ENCODE data around the gene CORT. TPM values are rescaled to one million over a fixed set of nuclear protein-coding genes. Genes with fewer than 3 reads are reported as not detected.

Gene CORT
- total RNA-seq, 2 donors from 2014 or later: 0.45 to 0.61 TPM

DNA sequence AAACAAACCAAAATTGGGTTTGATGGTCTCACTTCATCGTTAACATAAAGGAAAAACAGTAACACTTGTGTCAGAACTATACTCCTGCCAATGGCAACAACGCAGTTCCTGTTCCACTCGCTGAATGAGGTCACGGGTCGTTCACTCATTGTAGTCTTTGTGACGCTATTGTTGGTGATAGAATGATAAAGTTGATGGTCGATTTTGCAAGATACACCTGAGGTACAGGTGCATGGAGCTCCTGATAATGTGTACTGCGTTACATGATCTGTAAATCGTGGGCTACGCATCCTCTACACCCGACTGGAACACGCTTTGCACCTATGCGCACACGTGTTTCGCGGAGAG is 20.0 kb upstream of the CORT start:
- H3K9me3 Mint-ChIP-seq: no peaks in the 10 kb centered on the region
- no peaks in the 10 kb centered on the region for H3K27me3 Mint-ChIP-seq
- H3K36me3 Mint-ChIP-seq: no peaks in the 10 kb centered on the region
- no peak for DNase-seq (ENCODE audit: low spot score)
- peaks cover 12 to 14% of the 10 kb centered on the region in 2 donors for H3K4me1 Mint-ChIP-seq (ENCODE audit: low read depth in 2 of 2)
- H3K4me3 Mint-ChIP-seq: peak overlapping the region; percentile 85
- peak in 1 of 2 donors; percentile 8 for ATAC-seq
- H3K27ac Mint-ChIP-seq: peak overlapping the region; percentile 83 to 87

DNA sequence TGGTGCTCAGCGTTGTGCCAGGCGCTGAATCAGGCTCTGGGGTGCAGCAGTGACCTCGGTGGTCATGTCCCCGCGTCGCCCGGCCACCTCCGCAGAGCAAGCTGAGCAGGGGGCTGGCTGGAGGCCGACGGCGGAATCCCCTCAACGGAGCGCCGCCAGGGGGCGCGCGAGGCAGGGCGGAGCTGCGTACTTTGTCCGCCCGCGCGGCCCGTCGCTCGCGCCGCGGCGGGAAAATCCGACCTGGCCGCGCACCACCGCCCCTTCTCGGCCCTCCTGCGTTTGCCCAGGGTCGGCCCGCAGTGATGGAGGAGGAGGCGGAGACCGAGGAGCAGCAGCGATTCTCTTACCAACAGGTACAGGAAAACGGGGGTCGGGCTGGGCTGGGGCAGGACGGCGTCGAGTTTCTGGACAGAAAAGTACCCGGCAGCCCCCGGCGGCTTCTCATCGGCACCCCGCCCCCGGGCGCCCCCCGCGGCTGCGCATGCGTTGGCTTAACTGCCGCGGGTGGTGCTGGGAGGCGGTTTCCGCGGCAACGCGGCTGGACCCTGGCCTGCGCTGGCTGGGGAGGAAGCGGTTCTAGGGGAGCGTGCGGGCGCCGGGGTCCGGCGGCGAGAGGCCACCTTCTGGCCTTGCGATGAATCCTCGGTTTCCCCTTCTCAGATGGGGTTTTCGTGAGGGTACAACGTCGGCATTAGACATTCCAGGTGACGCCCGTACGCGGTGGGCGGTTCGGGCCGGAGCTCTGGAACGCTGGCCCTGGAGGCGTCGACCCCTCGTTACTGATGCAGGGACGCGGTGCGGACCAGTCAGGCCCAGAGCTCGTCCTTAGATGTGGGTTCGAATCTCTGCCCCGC is 19.4 kb upstream of the CORT start, which contains the start of gene CENPS:
CENPS (plus strand) TSS at position 218 of the 854 bp plus-strand sequence; CDS start at position 303, 85 bp downstream.
- Mint-ChIP-seq H3K27me3 (no peaks in the 10 kb centered on the region), H3K36me3 (no peaks in the 10 kb centered on the region), H3K9me3 (no peaks in the 10 kb centered on the region), H3K27ac (peak within 1 kb of the TSS; percentile 83 to 87), H3K4me3 (peak within 1 kb of the TSS; percentile 85), H3K4me1 (ENCODE audit: low read depth in 2 of 2) (peaks cover 12 to 14% of the 10 kb centered on the region in 2 donors)
- ATAC-seq: peak; percentile 94 to 97
- DNase-seq (ENCODE audit: low spot score): peak; percentile 96

DNA sequence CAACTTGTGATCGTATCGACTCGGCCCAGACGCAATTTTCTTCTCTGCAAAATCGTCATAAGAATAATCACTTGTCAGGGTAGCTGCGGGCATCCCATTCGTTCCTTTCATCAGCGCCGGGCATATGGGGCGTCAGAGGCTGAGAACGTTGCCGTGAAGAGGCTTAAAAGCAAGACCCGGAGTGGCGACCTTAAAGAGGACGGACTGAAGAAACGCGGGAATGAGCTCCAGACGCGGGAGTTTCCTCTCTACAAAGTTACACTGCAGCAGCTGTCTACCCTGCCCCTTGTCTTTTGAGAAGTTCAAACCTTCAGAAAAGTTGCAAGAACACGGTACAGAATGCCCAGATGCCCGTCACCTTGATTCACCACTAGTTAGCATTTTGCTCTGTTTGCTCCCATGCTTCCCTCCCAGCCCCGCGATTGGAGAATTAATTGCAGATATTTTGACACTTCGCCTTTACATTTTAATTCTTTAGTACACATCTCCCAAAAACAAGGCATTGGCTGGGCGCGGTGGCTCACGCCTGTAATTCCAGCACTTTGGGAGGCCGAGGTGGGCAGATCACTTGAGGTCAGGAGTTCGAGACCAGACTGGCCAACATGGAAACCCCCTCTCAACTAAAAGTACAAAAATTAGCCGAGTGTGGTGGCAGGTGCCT is 18.6 kb upstream of the CORT start:
- no peaks in the 10 kb centered on the region for H3K27me3 Mint-ChIP-seq
- no peaks in the 10 kb centered on the region for H3K9me3 Mint-ChIP-seq
- H3K27ac Mint-ChIP-seq: peak overlapping the region; percentile 83 to 87
- peaks cover 12 to 14% of the 10 kb centered on the region in 2 donors for H3K4me1 Mint-ChIP-seq (ENCODE audit: low read depth in 2 of 2)
- ATAC-seq (no peak), DNase-seq (ENCODE audit: low spot score) (no peak)
- H3K36me3 Mint-ChIP-seq: no peaks in the 10 kb centered on the region
- peak overlapping the region; percentile 85 for H3K4me3 Mint-ChIP-seq

DNA sequence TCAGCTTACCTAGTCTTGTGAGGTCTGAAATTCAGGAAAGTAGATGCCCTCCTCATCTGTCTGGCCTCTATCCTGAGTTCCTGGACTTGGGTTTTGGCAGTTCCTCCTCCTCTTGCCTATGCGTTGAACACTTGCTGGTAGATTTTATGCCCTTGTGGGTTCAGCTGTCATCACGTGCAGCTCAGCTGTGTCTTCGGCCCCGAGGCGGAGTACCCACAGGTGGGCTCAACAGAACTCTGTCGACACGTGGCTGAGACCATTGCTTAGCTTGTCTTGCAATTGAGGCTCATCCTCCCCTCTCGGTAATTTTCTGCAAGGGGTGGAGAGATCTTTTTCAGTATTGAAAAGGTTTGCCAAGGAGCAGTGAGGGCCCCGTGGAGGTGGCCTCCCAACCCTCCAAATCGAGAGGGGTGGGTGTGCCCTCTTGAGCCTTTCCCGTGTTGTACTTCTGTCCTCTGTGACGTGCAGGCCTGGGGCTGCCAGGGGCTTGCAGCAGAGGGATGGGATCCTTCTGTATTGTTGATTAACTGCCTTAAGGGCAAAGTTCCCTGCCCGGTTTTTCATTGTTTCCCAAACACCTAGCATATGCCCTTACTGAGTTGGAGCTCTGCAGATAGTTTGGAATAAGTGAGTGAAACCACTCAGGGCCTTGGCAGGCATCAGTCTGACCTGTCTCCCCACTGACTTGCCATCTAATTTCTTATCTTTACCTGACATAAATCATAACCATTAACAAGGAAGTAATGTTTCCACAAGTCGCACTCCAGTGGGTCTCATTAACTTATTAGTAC is 16.7 kb upstream of the CORT start:
- H3K4me3 Mint-ChIP-seq: no peak overlapping the region
- no peaks in the 10 kb centered on the region for H3K36me3 Mint-ChIP-seq
- no peaks in the 10 kb centered on the region for H3K27me3 Mint-ChIP-seq
- DNase-seq (ENCODE audit: low spot score) (no peak), ATAC-seq (no peak)
- no peak overlapping the region for H3K27ac Mint-ChIP-seq
- H3K9me3 Mint-ChIP-seq: no peaks in the 10 kb centered on the region
- peaks cover 11 to 12% of the 10 kb centered on the region in 2 donors for H3K4me1 Mint-ChIP-seq (ENCODE audit: low read depth in 2 of 2)

DNA sequence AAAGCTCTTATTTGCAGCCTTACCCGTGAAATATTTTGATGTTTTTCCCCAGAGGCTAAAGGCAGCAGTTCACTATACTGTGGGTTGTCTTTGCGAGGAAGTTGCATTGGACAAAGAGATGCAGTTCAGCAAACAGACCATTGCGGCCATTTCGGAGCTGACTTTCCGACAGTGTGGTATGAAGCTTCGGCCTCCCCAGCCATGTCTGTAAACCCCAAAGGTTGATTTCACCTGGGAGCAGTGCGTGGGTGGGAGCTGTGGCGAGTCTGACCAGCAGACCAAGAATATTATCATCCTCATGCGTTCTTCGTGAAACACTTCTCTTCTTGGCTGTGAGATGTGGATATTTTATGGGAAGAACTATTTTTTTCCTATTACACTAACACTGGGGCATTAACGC is 16.0 kb upstream of the CORT start:
- Mint-ChIP-seq H3K27ac (no peak overlapping the region), H3K4me1 (ENCODE audit: low read depth in 2 of 2) (peaks cover 10 to 12% of the 10 kb centered on the region in 2 donors), H3K4me3 (no peak overlapping the region), H3K36me3 (no peaks in the 10 kb centered on the region), H3K9me3 (no peaks in the 10 kb centered on the region), H3K27me3 (no peaks in the 10 kb centered on the region)
- DNase-seq (ENCODE audit: low spot score) (no peak), ATAC-seq (no peak)

DNA sequence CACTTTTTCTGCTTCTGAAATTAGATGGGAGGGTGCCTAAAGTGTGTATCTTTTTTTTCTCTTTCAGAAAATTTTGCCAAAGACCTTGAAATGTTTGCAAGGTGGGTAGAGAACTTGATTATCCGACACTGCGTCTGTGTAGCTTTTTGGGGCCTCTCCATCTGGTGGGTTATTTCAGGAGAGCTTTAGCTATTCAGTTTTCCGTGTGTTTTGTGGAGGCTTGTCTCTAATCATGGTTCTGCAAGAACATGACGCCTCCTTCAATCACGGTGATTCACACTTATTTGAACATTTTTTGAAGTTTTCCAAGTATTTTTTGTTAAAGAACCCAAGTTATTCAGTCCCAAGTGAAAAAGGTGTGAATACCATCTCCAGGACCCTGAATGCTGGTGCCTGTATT is 15.2 kb upstream of the CORT start:
- no peaks in the 10 kb centered on the region for H3K36me3 Mint-ChIP-seq
- H3K4me3 Mint-ChIP-seq: no peak overlapping the region
- H3K9me3 Mint-ChIP-seq: no peaks in the 10 kb centered on the region
- ATAC-seq: no peak
- DNase-seq (ENCODE audit: low spot score): no peak
- H3K27ac Mint-ChIP-seq: no peak overlapping the region
- peaks cover 7 to 10% of the 10 kb centered on the region in 2 donors for H3K4me1 Mint-ChIP-seq (ENCODE audit: low read depth in 2 of 2)
- H3K27me3 Mint-ChIP-seq: no peaks in the 10 kb centered on the region

DNA sequence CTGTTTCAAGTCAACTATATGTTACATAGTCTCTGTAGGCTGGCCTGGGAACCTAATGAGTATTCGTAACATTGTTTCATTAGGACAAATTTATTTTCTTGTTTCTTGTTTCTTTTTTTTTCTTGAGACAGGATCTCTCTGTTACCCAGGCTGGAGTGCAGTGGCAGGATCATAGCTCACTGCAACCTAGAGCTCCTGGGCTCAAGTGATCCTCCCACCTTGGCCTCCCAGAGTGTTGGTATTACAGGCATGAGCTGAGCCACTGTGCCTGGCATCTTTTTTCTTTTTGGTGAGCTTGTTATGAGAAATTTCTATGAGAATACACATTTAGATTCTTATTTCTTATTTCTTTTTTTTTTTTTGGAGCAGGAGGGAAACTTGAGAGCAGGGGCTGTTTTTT is 12.8 kb upstream of the CORT start:
- DNase-seq (ENCODE audit: low spot score): no peak
- Mint-ChIP-seq H3K4me3 (no peak overlapping the region), H3K9me3 (no peaks in the 10 kb centered on the region), H3K4me1 (ENCODE audit: low read depth in 2 of 2) (no peaks in the 10 kb centered on the region), H3K36me3 (no peaks in the 10 kb centered on the region), H3K27me3 (no peaks in the 10 kb centered on the region), H3K27ac (peak overlapping the region in 1 of 2 donors; percentile 45)
- ATAC-seq: no peak

DNA sequence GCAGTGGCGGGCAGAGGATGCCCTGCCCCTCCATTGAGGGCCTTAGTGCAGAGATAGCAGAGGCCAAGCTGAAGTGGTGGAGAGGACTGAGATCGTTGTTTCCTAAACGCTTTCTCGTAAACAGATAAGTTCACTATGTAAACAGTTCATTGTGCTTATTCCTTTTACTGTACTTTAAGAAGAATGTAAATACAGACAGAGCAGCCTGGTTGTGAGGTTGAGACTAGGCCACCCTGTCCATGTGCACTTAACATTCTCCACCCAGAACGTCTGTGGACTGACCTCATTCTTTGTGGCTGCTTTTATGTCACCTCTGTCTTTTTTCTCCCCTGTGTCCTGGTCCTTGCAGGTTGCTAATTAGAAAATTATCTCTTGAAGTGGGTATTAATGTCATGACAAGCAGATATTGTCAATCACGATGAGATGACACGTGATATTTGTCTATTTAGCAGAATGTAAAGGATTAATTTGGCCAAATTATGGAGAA is 11.1 kb upstream of the CORT start:
- ATAC-seq: no peak
- no peaks in the 10 kb centered on the region for H3K27me3 Mint-ChIP-seq
- DNase-seq (ENCODE audit: low spot score): no peak
- H3K9me3 Mint-ChIP-seq: no peaks in the 10 kb centered on the region
- H3K4me3 Mint-ChIP-seq: no peak overlapping the region
- H3K4me1 Mint-ChIP-seq (ENCODE audit: low read depth in 2 of 2): no peaks in the 10 kb centered on the region
- no peak overlapping the region for H3K27ac Mint-ChIP-seq
- H3K36me3 Mint-ChIP-seq: no peaks in the 10 kb centered on the region

DNA sequence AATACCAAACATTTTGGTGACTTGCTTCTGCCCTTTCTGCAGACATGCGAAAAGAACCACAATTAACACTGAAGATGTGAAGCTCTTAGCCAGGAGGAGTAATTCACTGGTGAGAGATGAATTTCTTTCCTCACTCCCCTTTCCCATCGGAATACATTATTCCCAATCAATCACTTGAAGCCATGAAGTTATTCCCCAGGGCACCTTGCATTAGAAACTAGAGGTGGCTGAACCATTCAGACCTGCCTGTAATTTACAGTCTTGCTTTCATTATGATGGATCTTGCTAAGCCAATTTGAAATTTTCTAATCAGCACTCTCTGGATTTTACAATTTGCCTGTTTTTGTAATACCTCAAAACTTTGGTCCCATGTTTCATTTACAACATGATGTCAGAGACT is 9.5 kb upstream of the CORT start:
- ATAC-seq: no peak

DNA sequence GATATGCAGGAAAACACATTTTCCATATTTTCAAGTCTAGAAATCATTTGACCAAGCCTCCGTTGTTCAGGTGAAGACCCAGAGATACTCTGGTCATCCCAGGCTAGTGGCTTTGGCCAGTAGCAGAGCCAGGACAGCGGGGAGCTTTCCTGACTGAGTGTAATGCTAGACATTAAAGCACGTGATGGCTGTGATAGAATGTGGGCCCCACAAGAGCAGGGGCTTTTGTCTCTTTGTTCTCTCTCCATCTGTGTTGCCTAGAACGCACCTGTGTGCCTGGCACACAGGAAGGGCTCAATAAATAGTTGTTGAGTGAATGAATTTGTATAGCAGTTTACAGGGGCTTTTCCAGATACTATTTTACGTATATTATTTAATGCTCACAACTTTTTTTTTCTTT is 9.0 kb upstream of the CORT start:
- Mint-ChIP-seq H3K36me3 (no peaks in the 10 kb centered on the region), H3K9me3 (no peaks in the 10 kb centered on the region), H3K27me3 (no peaks in the 10 kb centered on the region), H3K4me1 (ENCODE audit: low read depth in 2 of 2) (no peaks in the 10 kb centered on the region), H3K4me3 (no peak overlapping the region), H3K27ac (no peak overlapping the region)
- no peak for ATAC-seq
- DNase-seq (ENCODE audit: low spot score): no peak

More for the DNA sequence above, 9.5 kb upstream of the CORT start:
- Mint-ChIP-seq H3K36me3 (no peaks in the 10 kb centered on the region), H3K27me3 (no peaks in the 10 kb centered on the region), H3K4me3 (no peak overlapping the region), H3K4me1 (ENCODE audit: low read depth in 2 of 2) (no peaks in the 10 kb centered on the region), H3K9me3 (no peaks in the 10 kb centered on the region), H3K27ac (no peak overlapping the region)
- DNase-seq (ENCODE audit: low spot score): no peak

DNA sequence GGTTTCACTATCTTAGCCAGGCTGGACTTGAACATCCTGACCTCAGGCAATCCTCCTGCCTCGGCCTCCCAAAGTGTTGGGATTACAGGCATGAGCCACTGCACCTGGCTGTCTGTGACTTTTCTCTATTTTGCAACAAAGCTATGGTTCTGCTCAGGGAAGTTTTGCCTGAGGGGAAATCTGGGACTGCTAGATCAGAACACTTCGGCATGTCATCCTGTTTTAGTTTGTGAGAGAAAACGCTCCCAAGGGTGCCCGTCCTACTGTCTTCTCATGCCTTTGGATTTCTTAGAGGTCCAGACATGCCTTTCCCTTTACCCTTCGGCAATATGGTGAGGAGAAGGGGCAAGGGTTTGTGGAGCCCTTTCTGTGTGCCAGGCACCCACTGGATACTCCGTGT is 5.6 kb upstream of the CORT start:
- Mint-ChIP-seq H3K36me3 (no peaks in the 10 kb centered on the region), H3K4me1 (ENCODE audit: low read depth in 2 of 2) (peaks cover 4 to 6% of the 10 kb centered on the region in 2 donors), H3K27ac (no peak overlapping the region), H3K4me3 (no peak overlapping the region), H3K9me3 (no peaks in the 10 kb centered on the region), H3K27me3 (no peaks in the 10 kb centered on the region)
- DNase-seq (ENCODE audit: low spot score) (no peak), ATAC-seq (no peak)

DNA sequence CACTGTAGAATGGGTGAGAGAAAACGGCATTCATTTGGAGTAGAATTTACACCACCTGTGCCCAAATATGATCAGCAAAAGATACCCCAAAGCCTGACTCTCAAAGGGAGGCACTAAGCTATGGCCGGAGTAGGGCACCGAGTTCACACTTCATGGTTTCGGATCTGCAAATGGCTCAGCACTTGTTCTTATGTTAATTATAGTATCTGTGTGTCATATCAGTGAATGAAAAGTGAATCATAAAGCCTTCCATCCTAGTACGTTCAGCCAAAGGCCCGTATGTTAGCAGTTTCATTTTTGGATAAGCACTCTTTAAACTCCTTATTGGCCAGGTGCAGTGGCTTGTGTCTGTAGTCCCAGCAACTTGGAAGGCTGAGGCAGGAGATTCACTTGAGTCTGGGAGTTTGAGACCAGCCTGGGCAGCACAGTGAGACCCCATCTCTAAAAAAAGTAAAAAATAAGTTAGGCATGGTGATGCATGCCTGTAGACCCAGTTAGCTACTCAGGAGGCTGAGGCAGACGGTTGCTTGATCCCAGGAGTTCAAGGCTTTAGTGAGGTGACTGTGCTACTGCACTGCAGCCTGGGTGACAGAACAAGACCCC is 4.9 kb upstream of the CORT start:
- peaks cover 4 to 6% of the 10 kb centered on the region in 2 donors for H3K4me1 Mint-ChIP-seq (ENCODE audit: low read depth in 2 of 2)
- peak overlapping the region; percentile 51 for H3K4me3 Mint-ChIP-seq
- DNase-seq (ENCODE audit: low spot score): no peak
- H3K9me3 Mint-ChIP-seq: no peaks in the 10 kb centered on the region
- H3K27ac Mint-ChIP-seq: no peak overlapping the region
- peak in 1 of 2 donors; percentile 86 for ATAC-seq
- H3K27me3 Mint-ChIP-seq: peaks cover 0 to 2% of the 10 kb centered on the region in 2 donors
- no peaks in the 10 kb centered on the region for H3K36me3 Mint-ChIP-seq

DNA sequence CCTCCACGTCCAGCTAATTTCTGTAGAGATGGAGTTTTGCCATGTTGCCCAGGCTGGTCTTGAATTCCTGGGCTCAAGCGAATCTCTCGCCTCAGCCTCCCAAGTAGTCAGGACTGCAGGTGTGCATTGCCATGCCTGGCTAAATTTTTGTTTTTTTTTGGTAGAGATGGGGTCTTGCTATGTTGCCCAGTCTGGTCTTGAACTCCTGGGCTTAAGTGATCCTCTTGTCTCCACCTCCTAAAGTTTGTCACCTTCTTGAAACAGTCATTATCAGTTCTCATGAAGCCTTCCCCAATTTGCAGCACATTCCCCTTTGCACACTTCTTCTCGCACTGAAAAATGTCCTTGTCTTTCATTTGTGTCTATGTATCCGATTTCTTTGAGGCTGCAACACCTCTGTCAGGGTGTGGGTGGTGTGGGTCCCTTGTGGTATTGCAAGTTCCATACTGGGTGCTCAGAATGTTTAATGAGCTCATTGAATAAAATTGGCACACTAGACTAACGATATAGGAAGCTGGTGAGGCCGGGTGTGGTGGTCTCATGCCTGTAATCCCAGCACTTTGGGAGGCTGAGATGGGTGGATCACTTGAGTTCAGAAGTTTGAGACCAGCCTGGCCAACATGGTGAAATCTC is 2.9 kb upstream of the CORT start:
- Mint-ChIP-seq H3K9me3 (no peaks in the 10 kb centered on the region), H3K4me3 (peak overlapping the region; percentile 16), H3K4me1 (ENCODE audit: low read depth in 2 of 2) (peaks cover 4 to 6% of the 10 kb centered on the region in 2 donors), H3K27me3 (peaks cover 0 to 11% of the 10 kb centered on the region in 2 donors), H3K27ac (no peak overlapping the region), H3K36me3 (no peaks in the 10 kb centered on the region)
- DNase-seq (ENCODE audit: low spot score): no peak
- peak in 1 of 2 donors; percentile 53 for ATAC-seq
